ENCODE data around the gene MTX1. TPM values are rescaled to one million over a fixed set of nuclear protein-coding genes. Genes with fewer than 3 reads are reported as not detected.

The MTX1 gene
- total and polyA plus RNA-seq, 9 of the 15 experiments (the other 6 are each of a cell fraction or from before 2014, with no cell fraction given), result 29.1 to 98.4 (median 66.9) TPM

- no peak for TF ChIP-seq CEBPB (tag; IDR thresholded peaks at IDR 0.05)
- no peak for TF ChIP-seq CREB3 (tag; conservative IDR thresholded peaks at IDR 0.05; ENCODE audit: low read depth)
- TF ChIP-seq CTCFL (IDR thresholded peaks at IDR 0.05; ENCODE audit: borderline replicate concordance, insufficient read depth, low read depth, low read length, poor library complexity, severe bottlenecking), result no peak
- TF ChIP-seq MITF (IDR thresholded peaks at IDR 0.05), result no peak
Measured at GRCh38 chr1:155170806-155171205, 37.7 kb upstream of the MTX1 start (continued).

Measured in K562 (cell line).